HFFc6 (cell line): ENCODE measurements around the gene BIRC7. TPM values are rescaled to one million over a fixed set of nuclear protein-coding genes. Genes with fewer than 3 reads are reported as not detected.

Source experiments
- DNase-seq: peaks from one replicate; pipeline ENCODE4 v3.0.0-alpha.2; 2018
- H3K27ac Mint-ChIP-seq: 2 replicates; pipeline ENCODE4 v1.8.0; 2020; ENCODE audit warnings: mild to moderate bottlenecking, mixed read lengths
- H3K27me3 Mint-ChIP-seq: 2 replicates; pipeline ENCODE4 v1.8.0; 2021; ENCODE audit warnings: mild to moderate bottlenecking, moderate library complexity, mixed read lengths; ENCODE audit not compliant: insufficient read depth
- H3K36me3 Mint-ChIP-seq: 2 replicates; pipeline ENCODE4 v1.8.0; 2021; ENCODE audit warnings: low read depth, mixed read lengths
- H3K4me1 Mint-ChIP-seq: 2 replicates; pipeline ENCODE4 v1.8.0; 2020; ENCODE audit warnings: low read depth, mixed read lengths
- H3K4me3 Mint-ChIP-seq: 2 replicates; pipeline ENCODE4 v1.8.0; 2020; ENCODE audit warnings: mild to moderate bottlenecking, moderate library complexity, mixed read lengths
- H3K9me3 Mint-ChIP-seq: 2 replicates; pipeline ENCODE4 v1.8.0; 2020; ENCODE audit warnings: mild to moderate bottlenecking, mixed read lengths
- total RNA-seq, 6 experiments: library from RNA; stranded (reverse); fragmentation: NEBNext Ultra II Directional; extraction: Animal tissue kit (Norgen Biotek cat#: 25700); gene quantifications; 2 replicates in 1 of 6; 3 replicates in 5 of 6; pipeline ENCODE4 v1.2.3, GENCODE V29; 2021
- TF ChIP-seq, protein P1 (sequence below): fragments of 200-600 bp; sonication (generic); IDR thresholded peaks from 2 replicates; pipeline ENCODE4 v1.5.0; 2021; ENCODE audit warnings: antibody characterized with exemption, mild to moderate bottlenecking

The BIRC7 gene
- total RNA-seq, 6 experiments from 2014 or later = not detected

DNA sequence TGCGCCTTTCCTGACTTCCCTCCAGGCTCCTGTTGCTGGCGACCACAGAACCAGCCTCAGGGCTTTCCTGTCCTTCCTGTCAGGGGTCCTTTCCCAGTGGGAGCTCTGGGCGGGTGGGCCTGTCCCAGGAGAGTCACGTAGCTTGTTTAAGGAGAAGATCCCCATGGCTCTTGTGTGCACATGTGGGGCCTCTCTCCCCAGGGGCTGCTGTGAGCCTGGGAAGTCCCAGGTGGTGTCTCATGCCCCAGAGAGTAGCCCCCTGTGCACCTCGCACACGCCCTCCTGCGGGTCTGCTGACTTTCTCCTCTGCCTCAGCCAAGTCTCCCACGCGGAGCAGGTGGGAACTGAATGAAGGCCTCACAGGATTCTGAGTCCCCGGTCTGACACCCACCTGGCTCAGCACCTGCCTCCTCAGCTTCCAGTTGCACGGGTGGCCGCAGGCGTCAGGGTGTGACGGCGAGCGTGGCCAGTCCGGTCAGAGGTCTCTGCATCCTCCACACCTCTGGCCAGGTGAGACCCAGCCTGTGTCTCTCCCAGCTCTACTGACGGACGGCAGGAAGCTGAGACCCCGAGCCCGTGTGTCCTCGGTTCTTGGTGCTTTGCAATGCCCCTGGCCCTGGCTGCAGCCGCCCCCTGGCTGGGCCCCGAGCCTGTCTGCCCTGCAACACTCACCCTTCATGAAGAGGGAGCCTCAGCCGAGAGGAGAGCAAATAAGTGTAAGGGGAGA lies 24.2 kb downstream of the BIRC7 start:
- Mint-ChIP-seq H3K27me3 (peaks cover 79% of the 10 kb centered on the region), H3K4me1 (peaks cover 5% of the 10 kb centered on the region; the same call in 1 of the 2 replicates), H3K9me3 (no peaks in the 10 kb centered on the region), H3K27ac (no peak overlapping the region), H3K36me3 (no peaks in the 10 kb centered on the region), H3K4me3 (no peak overlapping the region)
- TF ChIP-seq, protein P1, sequence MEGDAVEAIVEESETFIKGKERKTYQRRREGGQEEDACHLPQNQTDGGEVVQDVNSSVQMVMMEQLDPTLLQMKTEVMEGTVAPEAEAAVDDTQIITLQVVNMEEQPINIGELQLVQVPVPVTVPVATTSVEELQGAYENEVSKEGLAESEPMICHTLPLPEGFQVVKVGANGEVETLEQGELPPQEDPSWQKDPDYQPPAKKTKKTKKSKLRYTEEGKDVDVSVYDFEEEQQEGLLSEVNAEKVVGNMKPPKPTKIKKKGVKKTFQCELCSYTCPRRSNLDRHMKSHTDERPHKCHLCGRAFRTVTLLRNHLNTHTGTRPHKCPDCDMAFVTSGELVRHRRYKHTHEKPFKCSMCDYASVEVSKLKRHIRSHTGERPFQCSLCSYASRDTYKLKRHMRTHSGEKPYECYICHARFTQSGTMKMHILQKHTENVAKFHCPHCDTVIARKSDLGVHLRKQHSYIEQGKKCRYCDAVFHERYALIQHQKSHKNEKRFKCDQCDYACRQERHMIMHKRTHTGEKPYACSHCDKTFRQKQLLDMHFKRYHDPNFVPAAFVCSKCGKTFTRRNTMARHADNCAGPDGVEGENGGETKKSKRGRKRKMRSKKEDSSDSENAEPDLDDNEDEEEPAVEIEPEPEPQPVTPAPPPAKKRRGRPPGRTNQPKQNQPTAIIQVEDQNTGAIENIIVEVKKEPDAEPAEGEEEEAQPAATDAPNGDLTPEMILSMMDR = no peak
- no peak for DNase-seq

- H3K27ac Mint-ChIP-seq = no peak overlapping the region
- H3K9me3 Mint-ChIP-seq = no peaks in the 10 kb centered on the region
- peaks cover 5% of the 10 kb centered on the region; the same call in 1 of the 2 replicates for H3K4me1 Mint-ChIP-seq
- no peaks in the 10 kb centered on the region for H3K36me3 Mint-ChIP-seq
- no peak for DNase-seq
- peaks cover 76% of the 10 kb centered on the region for H3K27me3 Mint-ChIP-seq
- TF ChIP-seq, protein P1 = no peak
- H3K4me3 Mint-ChIP-seq = no peak overlapping the region
Observed at GRCh38 chr20:63260521-63260920, 24.8 kb downstream of the BIRC7 start.

- H3K36me3 Mint-ChIP-seq = no peaks in the 10 kb centered on the region
- H3K27me3 Mint-ChIP-seq = peaks cover 72% of the 10 kb centered on the region
- no peak for DNase-seq
- no peak overlapping the region for H3K4me3 Mint-ChIP-seq
- H3K9me3 Mint-ChIP-seq = no peaks in the 10 kb centered on the region
- TF ChIP-seq, protein P1 = no peak
- H3K27ac Mint-ChIP-seq = no peak overlapping the region
- H3K4me1 Mint-ChIP-seq = peaks cover 5% of the 10 kb centered on the region; the same call in 1 of the 2 replicates
Observed at GRCh38 chr20:63261060-63261794, 25.5 kb downstream of the BIRC7 start.

- TF ChIP-seq, protein P1 = no peak
- H3K9me3 Mint-ChIP-seq = no peaks in the 10 kb centered on the region
- no peak overlapping the region for H3K27ac Mint-ChIP-seq
- no peak overlapping the region for H3K4me3 Mint-ChIP-seq
- H3K27me3 Mint-ChIP-seq = peaks cover 66% of the 10 kb centered on the region
- DNase-seq = no peak
- H3K36me3 Mint-ChIP-seq = no peaks in the 10 kb centered on the region
- H3K4me1 Mint-ChIP-seq = peaks cover 5% of the 10 kb centered on the region; the same call in 1 of the 2 replicates
Observed at GRCh38 chr20:63261795-63262528, 26.3 kb downstream of the BIRC7 start.

DNA sequence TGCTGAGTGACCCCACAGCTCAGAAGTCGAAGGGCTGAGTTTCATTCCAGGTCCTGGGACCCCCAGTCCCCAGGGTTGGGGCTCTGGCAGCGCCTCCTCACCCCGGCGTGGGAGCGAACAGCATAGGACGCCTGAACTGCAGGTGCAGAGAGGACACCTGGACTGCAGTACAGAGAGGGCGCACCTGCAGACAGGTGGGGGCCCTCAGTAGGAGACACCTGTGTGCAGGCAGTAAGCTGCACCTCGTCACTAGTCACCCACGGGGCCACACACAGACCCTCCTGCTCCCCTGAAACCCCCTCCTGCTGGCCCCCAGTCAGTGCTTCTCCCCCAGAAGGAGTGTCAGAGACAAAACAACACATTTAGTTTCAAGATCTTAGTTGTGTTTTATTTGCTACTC lies 27.1 kb downstream of the BIRC7 start:
- peaks cover 8% of the 10 kb centered on the region for H3K4me1 Mint-ChIP-seq
- H3K36me3 Mint-ChIP-seq = no peaks in the 10 kb centered on the region
- no peak overlapping the region for H3K4me3 Mint-ChIP-seq
- no peaks in the 10 kb centered on the region for H3K9me3 Mint-ChIP-seq
- TF ChIP-seq, protein P1 = no peak
- no peak for DNase-seq
- H3K27me3 Mint-ChIP-seq = peaks cover 60% of the 10 kb centered on the region
- no peak overlapping the region for H3K27ac Mint-ChIP-seq
